GM18519 (cell line): Measurements from ENCODE around the gene SRC.

Source experiments
- ATAC-seq: cut with Tn5 transposase; IDR thresholded peaks from one replicate; pipeline ENCODE4 v1.9.1; 2021; ENCODE audit warnings: mild to moderate bottlenecking, moderate library complexity; ENCODE audit not compliant: unreplicated experiment, low FRiP score

SRC gene

DNA sequence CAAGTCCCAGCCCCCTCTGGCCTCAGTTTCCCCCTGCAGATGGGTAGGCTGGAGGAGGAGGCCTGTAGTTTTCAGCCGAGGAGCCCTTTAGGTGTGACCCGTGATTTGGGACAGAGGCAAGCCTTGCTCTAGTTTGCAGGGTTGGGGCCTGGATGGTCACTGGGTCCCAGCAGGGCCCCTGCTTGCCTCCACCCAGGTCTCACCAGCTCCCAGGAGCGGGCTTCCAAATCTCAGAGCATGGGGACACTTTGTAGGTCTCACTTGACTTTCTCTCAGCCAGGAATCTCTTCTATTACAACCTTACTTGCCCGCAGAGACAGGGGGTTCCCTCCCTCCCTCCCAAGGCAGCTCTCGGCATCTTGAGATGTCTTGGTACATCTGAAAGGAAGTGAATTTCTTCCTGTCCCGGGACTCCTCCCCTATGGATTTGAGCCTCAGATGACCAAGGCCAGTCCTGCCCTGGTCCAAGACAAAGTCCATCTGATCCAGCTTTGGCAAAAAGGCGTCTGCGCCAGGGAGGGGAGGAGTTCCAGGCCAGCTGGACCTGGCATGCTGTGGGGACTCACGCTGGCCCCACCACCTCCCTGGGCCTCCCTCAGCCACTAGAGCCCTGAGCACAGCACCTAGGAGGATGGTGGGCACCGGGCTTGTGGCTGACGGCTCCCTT, 47.4 kb downstream of the SRC start:
- no peak for ATAC-seq

DNA sequence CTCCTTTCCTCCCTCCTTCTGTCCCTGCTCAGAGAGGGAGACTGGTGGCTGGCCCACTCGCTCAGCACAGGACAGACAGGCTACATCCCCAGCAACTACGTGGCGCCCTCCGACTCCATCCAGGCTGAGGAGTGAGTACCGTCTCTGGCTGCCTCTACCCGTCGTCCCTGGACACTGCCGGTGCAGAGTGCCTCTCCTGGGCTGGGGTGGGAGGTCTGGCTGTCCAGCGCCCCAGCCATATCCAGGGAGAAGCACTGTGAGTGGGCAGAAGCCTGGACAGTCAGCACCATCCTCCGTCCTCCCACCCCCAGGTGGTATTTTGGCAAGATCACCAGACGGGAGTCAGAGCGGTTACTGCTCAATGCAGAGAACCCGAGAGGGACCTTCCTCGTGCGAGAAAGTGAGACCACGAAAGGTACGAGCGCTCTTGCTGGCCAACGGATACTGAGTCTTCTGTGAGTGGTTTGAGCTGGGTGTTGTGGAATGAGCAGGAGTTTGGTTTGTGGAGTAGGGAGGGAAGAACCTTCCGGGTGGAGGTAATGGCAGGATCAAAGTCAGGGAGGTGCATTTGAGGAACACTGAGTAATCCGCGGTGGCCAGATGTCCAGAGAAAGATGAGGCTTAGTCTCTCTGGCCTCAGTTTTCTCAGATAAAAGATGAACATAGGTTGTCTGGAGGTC, 48.1 kb downstream of the SRC start:
- no peak for ATAC-seq

DNA sequence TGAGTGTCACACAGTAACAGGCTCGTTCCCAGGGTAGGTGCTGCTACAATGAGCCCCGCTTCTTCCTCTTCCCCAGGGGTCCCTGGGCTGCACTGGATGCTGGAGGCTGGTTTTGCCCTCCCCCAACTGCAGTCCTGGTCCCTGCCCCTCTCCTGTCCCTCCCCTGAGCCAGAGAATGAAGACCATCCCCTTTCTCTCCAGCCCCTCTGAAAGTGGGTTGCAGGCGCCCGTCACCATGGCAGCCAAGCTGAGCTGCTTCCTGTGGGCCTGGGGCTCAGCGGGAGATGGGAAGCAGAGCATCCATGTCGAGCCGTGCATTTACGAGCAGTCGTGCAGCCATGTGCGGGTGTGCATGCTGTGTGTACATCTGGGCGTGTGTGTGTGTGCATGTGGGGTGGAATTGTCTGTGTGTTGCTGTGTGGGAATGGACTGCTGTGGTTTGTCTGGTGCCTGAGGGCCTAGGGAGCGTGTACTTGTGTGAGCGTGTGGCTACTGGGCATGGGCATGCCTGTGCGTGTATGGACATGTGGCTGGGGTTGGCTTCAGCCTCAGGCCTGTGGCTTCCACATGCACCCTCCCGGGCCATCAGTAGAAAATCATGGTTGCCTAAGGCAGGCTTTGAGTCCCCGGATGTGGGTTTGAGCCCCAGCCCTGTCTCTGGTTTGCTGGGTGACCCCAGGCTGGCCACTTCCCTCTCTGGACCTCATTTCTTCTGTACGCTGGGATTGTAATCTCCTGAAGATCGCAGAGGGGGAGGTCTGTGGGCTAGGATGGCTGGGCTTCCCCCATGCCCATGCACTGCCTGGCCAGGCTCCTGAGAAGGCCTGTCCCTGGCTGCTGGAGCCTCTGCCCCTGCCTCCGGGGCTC, 48.8 kb downstream of the SRC start:
- no peak for ATAC-seq

DNA sequence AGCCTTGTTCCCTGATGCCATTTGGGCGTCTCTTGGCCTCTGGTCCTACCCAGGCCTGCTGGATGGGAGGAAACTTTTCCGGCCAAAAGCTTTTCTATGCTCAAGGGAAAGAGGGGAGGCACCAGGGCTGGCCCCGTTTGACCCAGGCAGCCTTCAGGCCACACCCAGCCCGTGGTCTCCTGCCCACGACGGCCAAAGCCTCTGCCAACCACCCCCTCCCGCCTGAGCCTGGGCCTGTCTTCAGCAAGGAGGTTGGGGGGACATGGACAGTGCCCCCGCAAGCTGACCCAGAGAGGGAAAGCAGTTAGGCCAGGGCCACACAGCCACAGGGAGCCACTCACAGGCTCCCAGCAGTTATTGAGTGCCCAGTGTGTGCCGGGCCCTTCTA, 49.5 kb downstream of the SRC start:
- no peak for ATAC-seq

DNA sequence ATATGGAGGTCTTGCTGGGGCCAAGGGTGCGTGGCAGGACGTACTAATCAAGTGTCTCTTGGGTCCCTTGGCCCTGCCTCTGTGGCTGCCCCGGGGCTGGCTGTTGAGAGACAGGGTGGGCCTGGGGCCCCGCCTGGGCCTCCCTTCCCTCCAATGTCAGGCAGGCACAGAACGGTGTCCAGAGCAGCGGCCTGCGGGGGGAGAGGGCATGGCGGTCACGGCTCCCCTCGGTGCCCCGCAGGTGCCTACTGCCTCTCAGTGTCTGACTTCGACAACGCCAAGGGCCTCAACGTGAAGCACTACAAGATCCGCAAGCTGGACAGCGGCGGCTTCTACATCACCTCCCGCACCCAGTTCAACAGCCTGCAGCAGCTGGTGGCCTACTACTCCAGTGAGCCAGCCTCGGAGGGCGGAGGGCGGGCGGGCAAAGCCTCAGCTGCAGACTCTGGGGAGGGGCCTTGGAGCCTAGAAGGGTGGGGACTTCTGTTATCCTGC, 50.0 kb downstream of the SRC start:
- ATAC-seq: no peak

DNA sequence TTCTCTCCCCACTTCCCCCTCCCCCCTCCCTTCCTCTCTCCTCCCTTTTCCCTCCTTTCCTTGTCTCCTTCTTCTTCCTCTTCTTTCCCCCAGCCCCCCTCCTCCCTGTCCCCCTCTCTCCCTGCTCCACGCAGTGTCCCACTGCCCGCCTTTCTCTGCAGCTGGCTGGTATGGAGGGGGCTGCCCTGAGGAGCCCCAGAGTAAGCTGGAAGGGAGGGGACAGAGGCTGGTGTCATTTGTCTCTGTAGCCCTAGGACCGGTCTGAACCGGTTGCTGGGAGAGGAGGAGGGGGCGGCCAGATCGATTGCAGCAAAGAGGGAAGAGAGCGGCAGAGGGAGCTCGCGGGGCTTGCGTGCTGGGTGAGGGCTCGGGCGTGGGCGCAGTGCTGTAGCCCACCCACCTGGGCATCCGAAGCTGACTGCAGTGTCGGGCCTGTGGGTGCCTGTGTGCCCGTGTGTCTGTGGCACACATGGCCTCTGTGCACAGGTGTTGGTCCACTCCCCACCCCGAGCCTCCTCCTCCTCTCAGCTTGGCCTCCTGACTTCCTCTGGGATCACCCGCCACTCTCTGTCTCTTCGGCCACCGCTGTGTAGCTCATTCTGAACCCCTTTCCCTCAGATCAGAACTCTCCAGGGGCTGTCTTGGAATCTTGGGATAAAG, 50.6 kb downstream of the SRC start:
- ATAC-seq: no peak

DNA sequence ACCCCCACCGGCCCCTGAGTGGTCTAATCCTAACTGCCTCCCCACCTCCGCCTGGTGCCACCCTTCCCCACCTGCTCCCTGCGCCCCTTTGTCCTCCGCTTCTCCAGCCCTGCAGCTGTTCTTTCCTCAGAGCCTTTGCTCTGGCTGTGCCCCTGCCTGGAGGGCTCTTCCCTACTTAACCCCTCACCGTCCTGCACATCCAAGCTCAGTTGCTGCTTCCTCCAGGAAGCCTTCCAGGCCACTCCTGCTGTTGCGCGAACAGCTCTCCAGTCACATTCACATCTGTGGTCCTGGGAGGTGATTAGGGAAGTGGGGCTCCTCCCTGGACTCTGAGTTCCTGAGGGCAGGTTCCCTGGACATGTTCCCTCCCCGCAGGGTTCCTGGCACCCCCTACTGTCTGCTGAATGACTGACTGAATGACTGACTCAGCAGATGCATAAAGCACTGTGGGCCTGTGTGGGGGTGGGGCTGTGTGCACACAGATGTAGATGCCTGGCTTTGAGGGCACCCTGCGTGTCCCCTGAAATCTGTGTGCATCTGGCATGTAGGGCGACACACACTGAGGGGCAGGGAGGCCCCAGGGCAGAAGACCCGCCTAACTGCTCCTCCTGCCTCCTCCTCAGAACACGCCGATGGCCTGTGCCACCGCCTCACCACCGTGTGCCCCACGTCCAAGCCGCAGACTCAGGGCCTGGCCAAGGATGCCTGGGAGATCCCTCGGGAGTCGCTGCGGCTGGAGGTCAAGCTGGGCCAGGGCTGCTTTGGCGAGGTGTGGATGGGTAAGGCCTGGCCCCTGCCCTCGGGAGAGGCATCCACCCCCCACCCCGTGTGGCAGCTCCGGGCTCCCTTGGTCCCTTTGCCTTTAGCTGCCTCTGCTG, 51.4 kb downstream of the SRC start:
- no peak for ATAC-seq

DNA sequence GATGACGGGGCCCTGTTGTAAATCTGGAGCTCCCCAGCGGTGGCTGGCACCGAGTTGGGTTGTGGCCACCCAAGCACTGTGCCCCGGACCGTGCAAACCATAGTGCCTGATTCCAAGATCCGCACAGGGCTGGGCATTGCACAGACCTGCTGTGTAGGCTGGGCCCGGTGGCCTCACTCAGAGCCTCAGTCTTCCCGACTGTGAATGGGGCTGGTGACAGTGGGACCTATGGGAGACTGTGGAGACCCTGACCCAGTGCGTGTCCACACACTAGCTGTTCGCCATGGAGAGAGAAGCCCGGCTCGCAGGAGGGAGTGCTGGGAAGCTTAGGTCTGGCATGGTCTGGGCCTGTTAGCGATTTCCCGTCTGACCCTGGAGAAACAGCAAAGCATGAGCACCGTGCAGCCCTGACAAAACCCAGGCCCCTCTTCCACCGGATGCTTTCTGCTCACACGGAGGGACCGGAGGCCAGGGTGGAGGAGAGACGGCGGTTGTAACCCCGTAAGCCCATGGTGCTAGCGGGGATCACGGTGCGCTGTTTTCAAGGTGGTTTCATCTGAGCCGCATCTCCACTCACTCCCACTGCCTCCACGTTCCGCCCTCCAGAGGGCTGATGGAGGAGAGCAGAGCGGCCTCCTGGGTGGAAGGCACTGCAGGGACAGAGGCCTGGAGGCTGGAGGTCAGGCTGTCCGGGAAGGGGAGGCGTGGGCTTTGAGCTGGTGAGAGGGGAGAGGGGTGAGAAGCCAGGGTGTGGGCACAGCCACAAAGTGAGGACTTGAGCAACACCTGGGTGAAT, 52.2 kb downstream of the SRC start:
- ATAC-seq: no peak

DNA sequence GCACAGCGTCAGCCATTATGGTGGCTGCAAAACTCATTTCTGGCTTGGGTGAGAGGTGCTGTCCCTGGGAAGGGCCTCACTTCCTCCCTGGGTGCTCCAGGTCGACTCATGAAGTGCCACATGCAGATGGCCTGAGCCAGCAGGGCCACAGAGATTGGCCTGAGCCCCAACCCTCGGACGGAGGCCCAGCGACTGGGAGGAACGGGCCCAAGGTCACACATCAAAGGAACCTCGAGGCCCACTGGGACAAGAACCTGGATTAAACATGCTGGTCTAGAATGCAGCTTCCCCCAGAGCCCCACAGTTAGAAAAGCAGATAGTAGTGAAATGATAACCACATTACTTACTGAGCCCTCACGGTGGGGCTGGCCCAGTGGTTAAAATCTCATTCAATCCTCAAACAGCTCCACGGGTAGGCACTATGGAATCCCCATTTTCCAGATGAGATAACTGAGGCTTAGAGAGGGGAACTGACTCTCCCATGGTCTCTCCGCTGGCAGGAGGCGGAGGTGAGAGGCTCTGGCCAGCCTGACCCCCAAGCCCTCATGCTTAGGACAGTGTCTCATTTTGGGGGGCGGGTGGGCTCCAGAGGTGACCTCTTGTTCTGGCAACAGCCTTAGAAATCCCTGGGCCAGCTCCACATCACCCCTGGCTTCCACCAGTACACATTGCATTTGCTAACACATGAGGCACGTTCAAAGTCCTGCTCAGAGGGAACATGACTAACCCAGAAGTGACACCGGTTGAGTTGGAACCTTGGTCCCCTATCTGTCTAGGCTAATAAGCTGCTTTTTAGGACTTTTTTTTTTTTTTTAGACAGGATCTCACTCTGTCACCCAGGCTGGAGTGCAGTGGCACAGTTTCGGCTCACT, 53.0 kb downstream of the SRC start:
- no peak for ATAC-seq

DNA sequence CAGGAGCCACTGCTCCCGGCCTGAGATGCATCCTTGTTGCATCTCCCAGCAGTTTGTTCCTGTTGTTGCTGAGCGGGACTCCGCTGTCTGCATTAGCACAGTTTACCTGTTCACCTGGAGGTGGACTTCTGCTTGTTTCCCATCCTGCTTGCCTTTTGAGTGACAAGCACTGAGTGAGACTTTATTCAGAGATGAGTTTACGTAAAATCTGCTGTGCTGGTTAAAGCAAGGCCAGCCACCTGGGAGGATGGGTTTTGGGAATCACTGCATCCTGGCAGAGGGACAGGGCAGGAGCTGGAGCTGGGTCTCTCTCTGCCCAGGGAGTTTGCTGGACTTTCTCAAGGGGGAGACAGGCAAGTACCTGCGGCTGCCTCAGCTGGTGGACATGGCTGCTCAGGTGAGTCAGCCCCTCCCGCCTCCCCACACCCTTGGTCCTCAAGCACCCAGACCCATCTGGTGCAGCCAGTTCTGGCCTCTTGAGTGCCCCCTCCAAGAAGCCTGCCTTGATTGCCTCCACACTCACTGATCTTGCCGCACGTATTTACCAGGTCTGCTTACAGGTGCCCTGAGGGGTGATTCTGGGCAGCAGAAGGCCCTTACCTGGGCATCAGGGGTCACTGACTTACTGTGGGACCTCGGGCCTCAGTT, 55.5 kb downstream of the SRC start:
- no peak for ATAC-seq

DNA sequence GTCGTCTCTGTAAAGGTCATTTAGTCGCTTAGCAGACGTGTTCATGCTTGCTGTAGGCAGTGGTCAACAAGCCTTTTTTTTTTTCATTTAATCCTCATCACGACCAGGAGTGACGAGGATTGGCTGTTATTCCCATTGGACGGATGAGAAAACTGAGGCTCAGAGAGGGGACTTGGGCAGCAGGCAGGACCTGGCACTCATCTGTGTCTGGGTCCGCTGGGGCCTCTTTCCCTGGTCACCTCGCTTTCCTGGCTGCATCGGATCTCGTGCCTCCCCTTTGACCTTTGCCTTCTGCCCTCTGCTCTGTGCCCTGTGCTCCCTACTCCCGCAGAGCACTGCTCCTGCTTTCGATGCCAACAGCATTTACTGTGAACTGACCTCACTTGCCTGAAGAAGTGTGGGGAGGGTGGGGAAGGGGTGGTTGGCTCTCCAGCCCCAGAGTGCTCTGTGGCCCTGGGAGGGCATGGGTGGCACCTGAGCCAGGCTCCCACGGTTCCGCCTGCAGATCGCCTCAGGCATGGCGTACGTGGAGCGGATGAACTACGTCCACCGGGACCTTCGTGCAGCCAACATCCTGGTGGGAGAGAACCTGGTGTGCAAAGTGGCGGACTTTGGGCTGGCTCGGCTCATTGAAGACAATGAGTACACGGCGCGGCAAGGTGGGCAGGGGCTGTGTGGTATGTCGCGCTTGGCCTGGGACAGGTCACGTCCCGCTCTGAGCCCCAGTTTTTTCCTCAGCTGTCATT, 56.2 kb downstream of the SRC start:
- no peak for ATAC-seq

DNA sequence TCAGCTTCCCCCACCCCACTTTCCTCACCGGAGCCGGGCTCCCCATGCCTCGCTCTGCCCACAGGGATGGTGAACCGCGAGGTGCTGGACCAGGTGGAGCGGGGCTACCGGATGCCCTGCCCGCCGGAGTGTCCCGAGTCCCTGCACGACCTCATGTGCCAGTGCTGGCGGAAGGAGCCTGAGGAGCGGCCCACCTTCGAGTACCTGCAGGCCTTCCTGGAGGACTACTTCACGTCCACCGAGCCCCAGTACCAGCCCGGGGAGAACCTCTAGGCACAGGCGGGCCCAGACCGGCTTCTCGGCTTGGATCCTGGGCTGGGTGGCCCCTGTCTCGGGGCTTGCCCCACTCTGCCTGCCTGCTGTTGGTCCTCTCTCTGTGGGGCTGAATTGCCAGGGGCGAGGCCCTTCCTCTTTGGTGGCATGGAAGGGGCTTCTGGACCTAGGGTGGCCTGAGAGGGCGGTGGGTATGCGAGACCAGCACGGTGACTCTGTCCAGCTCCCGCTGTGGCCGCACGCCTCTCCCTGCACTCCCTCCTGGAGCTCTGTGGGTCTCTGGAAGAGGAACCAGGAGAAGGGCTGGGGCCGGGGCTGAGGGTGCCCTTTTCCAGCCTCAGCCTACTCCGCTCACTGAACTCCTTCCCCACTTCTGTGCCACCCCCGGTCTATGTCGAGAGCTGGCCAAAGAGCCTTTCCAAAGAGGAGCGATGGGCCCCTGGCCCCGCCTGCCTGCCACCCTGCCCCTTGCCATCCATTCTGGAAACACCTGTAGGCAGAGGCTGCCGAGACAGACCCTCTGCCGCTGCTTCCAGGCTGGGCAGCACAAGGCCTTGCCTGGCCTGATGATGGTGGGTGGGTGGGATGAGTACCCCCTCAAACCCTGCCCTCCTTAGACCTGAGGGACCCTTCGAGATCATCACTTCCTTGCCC, 57.4 kb downstream of the SRC start:
- no peak for ATAC-seq

DNA sequence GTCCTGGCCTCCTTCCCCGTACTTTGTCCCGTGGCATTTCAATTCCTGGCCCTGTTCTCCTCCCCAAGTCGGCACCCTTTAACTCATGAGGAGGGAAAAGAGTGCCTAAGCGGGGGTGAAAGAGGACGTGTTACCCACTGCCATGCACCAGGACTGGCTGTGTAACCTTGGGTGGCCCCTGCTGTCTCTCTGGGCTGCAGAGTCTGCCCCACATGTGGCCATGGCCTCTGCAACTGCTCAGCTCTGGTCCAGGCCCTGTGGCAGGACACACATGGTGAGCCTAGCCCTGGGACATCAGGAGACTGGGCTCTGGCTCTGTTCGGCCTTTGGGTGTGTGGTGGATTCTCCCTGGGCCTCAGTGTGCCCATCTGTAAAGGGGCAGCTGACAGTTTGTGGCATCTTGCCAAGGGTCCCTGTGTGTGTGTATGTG, 58.5 kb downstream of the SRC start:
- ATAC-seq: no peak

DNA sequence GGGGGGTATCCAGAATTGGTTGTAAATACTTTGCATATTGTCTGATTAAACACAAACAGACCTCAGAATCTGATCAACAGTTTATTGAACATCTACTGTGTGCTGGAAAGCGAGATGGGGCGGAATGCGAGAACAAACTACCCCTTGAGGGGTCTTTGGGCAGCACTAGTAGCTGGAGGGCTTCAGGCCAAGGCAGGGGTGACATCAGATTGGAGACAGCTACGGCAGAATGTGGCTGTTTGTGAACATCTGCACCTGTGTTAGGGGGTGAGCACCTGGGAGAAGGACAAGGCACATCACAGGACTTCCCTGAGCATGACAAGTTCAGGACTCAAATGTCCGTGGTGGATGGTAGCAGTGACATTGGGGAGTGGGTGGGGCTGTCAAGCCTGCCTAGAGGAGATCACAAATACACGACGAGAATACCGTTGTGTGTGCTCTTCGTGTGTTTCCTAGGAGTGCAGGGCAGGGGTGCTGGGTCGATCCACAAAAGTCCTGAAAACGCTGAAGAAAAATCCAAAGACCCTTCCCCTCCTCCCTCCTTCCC, 59.5 kb downstream of the SRC start:
- ATAC-seq: no peak
